Cardiac septum (tissue), 1 donor: Measurements from ENCODE around the gene PEPD. TPM values are rescaled to one million over a fixed set of nuclear protein-coding genes. Genes with fewer than 3 reads are reported as not detected.

Source experiments
- DNase-seq: peaks from one replicate; pipeline ENCODE4 v3.0.0-alpha.2; 2020; ENCODE audit warnings: low spot score
- intact Hi-C: fragments of 100-400 bp; cut with DNase I; formaldehyde crosslinking; loops from one replicate; pipeline ENCODE4 v1.14.0; 2022
- total RNA-seq: library from RNA; stranded (reverse); fragmentation: NEBNext Ultra II Directional; extraction: Animal tissue kit (Norgen Biotek cat#: 25700); gene quantifications from one replicate; pipeline ENCODE4 v1.2.1, GENCODE V29; 2021
- donor health status: DM: no; HTN: no; CAD: no.

Gene PEPD
- total RNA-seq, 1 donor from 2014 or later: 30.1 TPM

DNA sequence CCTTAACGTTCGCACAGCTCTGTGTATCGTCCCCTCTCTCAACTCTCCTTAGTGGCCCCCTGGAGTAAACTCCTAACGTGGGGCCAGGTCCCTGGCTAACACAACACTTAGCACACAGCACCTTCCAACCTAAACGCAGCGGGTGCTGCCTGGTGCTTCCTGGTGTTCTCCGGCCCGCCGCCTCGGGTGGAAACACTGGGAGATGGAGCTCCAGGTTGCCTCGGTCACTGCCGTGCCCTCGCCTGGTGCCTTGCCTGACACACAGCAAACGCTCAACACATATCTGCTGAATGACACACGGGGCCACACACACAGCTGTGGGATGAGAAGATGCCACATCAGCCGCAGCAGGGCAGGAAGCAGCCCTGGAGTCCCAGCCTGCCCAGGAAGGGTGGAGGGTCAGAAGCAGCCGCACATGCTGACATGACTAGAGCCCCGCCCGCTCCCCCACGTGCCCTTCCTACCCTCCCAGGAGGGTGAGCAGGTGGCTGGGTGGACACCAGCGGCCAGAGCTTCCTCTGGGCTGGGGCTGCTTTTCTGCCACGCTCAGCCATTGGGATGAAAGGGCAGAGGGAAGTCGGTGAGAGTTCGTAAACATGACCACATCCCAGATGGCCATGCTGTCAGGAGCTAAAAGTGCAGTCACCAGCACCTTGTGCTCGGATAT lies 6.6 kb downstream of the PEPD start:
- no peak for DNase-seq
- intact Hi-C loops: no loop called here

DNA sequence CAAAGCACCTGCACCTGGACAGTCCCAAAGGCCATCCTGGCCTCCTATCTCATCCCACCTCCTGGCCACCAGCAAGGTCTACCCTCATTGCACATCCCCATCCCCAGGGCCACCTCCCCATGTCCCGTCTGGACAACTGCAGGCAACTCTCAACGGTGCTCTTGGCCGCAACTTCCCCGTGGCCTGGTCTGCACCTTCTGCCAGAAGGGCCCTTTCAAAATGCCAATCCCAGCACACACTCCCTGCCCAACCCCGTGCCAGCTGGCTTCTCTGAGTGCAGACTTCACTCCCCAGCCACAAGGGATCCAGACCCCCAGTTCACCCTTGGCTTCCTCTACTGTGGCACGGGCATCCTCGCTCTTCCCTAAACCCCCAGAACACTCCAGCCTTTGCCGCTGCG lies 8.2 kb downstream of the PEPD start:
- intact Hi-C loops: no loop called here
- DNase-seq: no peak

DNA sequence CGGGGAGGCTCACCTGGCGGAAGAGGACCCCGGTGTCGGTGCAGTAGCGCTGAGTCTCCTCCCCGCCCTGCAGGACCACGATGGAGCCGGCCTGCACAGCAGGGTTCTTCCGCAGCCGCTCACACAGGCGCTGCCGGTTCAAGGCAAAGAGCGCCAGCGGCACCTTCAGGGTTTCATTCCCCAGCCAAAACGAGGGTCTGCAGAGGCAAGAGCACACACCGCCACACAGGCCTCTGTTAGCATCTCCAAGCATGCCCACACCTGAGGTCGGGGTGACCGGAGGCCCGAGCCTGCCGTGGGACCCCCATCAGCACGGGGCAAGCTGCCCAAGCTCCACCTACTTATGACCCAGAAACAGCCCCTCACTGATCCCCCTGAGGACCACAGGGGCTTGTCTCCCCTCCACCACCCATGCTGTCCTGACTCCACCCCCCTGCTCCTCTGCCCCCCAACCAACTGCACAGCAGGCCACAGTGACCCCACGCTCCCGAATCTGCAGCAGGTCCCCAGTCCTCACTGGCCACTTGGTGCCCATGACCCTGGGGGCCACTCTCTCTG lies 8.9 kb downstream of the PEPD start:
- no peak for DNase-seq
- intact Hi-C loops: no loop called here

DNA sequence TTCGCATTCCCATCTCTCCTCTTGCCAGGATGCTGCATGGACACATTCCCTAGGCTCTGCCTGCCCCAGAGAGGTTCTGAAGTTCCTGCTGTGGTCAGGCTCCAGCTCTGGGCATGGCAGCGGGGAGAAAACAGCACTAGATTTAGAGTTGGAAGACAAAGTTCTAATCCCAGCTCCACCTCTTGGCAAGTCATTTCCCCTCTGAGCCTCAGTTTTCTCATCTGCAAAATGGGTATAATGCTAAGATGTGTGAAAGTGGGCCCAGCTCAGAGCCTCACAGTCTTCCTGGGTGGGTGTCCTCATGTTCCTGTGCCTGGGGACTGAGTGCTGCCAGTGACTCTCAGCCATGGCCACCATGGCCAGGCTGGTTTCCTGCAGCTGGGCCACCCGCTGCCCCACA lies 9.6 kb downstream of the PEPD start:
- intact Hi-C loops: no loop called here
- DNase-seq: no peak

DNA sequence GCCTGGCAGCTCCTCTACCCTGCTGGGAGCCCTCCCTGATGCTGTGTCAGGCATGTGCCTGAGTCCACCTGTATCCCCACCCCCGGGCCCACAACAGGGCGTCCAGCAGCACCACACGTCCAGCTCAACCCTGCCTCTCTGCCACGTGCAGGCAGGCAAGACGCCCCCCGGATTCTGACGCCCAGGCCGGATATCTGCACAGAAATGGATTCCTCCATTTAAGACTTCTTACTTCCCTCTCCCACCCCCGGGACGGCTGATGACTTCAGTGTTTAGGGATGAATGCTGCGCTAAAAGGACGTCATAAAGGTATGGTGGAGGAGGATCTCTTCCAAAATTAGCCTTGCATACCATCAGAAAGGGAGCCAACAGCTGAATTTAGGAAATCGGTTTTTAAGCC lies 10.2 kb downstream of the PEPD start:
- intact Hi-C loops: no loop called here
- no peak for DNase-seq

DNA sequence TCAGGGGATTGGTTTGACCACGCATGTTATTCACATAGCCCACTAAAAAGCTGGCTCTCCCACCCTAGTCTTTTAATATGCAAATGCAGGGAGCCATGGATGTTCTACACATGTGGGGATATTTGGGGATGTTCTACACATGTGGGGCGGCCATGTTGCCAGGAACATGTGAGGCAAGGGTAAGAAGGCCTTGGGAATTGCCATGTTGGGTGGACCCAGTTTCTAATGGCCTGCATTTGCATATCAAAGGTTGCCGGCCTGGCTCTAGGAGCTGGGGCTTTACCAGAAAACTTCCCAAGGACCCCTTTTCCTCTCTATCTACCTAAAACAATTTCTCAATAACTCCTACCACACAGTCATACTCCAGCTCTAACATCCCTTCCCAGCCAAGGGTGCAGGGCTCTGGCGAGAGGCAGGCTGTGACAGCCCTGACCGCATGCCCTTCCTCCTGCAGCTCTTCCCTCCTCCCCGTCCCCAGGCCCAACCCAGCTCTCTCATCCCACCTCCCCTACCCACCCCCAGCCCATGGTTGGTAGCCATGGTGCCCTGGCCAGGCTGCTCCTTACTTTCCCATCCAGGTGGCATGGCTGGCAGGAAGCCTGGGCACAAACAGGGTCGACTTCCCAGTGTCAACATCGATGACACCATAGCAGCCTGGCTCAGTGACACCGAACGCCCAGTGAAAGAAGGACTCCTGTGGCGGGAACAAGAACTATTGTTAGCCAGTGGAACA lies 11.0 kb downstream of the PEPD start:
- intact Hi-C loops: no loop called here
- no peak for DNase-seq

DNA sequence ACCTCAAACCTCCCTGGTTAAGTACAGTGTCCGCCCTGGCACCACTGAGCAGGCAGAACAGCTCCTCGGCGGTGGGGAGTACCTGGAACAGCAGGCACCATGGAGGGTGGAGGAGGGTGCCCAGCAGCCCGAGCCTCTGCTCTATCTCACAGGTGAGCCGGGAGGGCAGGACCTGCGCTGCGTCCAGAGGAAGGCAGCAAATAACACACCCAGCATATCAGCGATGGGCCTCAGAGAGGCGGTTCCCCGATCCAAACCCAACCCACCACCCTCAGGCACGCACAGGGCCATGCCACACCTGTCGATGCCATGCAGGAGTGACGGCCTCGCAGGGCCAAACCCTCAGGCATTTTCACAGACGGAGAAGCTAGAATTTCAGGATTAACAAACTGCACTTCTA lies 11.8 kb downstream of the PEPD start:
- no peak for DNase-seq

DNA sequence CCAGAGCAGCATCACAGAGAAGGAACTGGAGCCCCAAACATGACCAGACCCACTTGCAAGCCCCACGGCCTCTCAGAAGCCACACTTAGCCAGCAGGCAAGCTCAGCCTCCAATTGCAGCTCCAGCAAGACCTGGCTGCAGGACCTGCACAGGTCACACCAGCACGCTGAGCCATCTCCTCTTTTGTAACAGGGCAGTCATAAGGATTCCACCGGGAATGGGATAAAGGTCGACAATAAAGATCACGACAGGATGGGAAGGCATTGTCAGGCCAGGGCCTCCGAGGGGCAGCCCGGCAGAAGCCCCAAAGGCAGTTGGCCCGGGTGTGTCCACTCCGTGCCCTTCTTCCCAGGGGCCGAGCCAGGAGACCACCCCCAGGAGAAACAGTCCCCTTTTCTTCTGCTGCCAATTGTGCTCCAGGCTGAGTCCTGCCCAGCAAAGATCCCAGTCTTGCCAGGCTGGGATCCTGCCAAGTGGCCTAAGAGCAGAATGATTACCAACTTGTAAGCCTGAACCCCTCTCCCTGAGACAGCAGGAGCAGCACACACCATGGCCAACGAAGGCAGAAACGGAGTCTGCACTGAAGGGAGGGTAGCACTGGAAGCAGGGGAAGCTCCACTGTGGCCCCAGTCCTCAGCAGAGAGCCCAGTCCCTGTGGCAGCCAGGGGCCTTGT lies 12.5 kb downstream of the PEPD start:
- intact Hi-C loops: no loop called here
- no peak for DNase-seq

More for the DNA sequence above, 11.8 kb downstream of the PEPD start:
- intact Hi-C loops: no loop called here

DNA sequence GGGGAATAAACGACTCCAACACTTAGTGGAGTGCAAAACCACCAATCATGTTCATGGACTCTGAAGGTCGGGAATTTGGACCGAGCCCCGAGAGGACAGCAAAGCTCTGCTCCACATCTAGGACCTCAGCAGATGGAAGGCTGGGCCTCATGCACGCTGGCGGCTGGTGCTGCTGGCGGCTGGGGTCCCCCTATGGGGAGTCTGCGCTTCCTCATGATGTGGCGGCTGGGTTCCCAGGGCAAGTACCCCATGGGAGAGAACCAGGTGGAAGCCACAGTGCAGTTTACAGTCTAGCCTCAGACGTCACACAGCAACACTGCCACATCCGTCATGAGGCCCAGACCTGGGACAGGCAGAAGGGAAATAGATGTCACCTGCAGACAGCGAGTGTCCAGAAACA lies 13.2 kb downstream of the PEPD start:
- intact Hi-C loops: no loop called here
- no peak for DNase-seq

DNA sequence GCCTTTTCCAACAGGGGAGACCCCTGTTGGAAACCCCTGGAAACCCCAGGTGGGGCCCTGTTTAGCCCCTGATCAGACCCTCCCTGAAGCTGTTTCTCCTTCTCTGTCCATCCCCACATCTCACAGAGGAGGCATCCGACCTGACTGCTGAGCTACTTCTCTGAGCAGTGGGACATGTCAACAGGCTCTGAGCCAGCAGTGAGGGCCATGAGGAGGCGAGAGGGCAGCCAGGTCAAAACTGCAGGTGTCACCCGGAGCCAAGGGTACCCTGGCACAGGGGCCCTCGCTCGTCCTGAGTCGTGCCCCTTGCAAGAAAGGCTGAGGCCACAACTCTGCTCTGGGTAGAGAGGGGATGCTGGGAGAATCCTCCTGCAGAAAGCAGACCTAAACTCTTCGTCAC lies 13.6 kb downstream of the PEPD start:
- intact Hi-C loops: no loop called here
- DNase-seq: no peak

DNA sequence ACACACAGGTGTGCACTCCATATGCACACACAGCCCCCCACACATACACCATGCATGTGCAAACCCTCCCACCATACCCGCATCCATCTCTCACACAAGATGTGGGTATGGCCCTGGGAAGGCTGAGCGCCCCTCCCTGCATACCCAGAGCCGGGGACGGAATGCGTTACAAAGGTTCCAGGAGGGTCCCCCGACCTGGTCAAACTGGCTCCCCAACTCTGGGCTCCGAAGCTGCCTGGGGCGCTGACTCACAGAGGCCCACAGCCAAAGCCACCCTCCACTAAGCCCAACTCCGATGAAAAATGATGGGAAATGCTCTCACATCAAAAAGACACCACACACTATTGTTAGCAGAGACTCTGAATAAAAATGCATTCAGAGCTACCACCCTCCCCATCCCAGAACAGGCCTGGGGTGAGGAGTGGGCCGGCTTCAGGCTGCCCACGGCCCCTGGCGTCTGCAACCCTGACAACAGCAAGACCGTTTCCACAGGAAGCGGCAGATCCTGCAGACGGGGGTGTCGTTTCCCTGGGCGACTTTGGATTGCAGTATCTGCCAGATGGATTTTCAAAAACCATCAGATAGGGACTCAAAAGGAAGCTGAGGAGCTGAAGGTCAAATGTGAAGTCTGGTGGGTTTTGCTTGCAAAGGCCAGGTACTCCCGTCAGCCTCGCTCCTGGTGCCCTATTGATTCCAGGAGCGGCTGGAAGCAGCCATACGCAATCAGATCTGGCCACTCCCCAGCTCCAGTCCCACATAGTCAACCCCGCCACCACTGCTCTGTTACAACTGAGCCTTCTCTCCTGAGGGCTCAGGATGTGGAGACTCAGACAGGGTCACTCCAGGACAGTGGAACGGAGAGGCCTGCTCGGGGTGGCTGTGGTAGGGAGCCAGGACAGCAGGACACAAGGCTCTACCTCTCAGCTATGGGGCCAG lies 14.3 kb downstream of the PEPD start:
- intact Hi-C loops: no loop called here
- DNase-seq: no peak

DNA sequence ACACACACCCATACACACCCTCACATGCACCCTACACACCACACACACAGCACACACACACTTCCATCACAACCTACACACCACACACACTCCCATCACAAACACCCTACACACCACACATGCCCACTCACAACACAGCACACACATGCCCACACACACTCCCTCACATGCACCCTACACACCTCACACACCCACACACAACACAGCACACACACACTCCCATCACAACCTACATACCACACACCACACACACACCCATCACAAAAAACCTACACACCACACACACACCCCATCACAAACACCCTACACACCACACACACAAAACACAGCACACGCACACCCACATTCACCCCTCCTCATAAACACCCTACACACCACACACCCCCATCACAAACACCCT lies 15.1 kb downstream of the PEPD start:
- intact Hi-C loops: no loop called here
- no peak for DNase-seq

DNA sequence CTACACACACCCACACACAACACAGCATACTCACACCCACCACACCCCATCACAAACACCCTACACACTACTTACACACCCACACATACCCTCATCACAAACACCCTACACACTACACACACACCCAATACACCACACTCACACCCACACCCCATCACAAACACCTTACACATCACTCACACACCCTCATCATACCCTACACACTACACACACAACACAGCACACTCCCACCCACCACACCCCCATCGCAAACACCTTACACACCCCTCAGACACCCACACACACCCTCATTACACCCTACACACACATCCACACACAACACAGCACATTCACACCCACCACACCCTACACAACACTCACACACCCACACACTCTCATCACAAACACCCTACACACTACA lies 15.8 kb downstream of the PEPD start:
- intact Hi-C loops: no loop called here
- DNase-seq: no peak

DNA sequence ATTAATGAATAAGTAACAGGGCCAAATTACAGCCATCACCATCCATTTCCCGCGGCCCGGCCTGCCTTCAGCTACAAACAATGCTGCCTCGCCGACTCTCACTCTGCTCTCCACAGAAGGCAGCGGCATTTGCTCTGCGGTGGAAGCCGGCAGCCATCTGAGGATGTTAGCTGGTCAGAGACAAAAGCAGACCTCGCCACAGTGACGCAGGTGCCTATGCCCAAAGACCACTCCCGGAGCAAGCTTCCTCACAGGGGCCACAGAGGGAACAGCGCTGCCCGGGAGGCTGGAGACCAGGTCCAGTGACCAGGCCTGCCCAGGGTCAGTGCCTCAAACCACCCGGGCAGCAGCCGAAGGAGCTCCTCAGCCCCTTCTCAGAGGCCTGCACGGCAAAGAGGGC lies 16.4 kb downstream of the PEPD start:
- DNase-seq: no peak
- intact Hi-C loops: no loop called here

DNA sequence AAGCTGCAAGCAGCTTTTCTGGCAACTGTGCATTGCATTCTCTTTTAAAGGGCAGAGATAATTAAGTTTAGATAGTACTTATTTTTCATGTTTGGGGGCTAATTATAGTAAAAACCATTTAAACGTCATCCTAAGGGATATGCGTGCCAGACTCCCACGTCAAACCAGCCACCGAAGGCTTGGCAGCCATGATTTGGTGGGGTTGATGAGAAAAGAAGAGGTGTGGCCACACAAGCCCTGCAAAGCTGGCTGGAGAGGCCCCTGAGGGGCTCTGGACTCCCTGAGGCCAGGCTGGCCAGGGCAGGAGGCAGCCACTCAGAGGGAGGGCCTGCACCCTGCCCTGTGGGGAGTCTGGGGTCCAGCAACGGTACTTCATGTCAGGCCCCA lies 17.5 kb downstream of the PEPD start:
- intact Hi-C loops: no loop called here
- no peak for DNase-seq

DNA sequence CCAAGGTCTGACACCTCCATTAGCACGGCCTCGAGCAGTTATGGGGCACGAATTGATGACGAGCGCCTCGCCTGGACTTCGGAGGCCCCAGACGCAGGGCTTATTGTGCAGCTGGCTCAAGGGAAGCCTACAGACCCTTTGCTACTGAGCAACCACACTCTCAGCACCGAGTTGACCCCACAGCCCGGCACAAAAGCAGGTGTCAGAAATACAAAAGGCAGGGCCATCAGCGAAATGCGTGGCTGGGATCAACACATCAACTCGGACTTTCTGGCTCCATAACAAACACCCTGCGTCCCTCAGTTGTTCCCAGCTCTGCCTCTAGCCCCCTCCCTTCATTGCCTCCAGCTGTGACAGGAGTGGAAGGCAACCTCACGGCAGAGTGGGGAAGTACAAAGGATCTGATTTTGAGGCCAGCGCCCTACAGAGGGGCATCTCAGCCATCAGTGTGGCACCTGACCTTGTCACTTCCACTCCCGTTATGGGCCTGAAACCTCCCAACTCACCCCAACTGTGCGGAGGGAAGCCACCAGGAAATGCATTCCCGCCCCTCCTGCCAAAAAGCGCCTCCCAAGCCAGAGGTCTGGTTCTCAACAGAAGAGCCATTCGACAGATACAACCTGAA lies 18.0 kb downstream of the PEPD start:
- no peak for DNase-seq
- intact Hi-C loops: no loop called here

DNA sequence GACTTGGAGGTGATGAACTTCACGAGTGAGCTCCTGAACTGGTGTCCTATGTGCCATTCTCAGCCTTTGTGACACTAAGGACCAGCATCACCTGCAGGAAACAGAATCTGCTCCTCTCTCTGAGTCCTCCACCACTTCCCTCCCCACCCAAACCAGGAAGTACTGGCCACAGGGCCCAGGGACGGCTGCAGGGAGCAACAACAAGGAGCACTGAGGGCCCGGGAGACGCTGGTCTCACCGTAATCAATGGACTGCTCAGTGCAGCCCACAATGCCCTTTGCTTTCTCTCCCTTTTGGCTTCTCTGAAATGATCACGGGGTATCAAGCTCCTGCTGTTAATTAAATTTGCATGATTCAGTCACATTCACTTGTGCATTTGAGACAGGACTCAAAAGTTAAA lies 18.6 kb downstream of the PEPD start:
- intact Hi-C loops: no loop called here
- no peak for DNase-seq

DNA sequence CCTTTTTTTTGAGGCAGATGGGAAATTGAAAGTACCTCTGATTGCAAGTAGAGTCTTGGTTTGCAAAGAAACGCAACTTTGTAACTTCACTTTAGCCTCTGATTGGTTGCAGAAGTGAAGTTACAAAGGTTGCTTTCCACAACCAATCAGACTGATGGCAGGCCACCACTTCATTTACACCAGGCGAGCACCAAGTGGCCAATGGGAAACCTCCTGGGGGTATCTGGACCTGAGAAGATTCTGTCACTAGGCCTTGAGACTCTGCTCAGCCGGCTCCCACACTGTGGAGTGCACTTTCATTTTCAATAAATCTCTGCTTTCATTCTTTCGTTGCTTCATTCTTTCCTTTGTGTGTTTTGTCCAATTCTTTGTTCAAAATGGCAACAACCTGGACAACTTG lies 19.1 kb downstream of the PEPD start:
- intact Hi-C loops: no loop called here

DNA sequence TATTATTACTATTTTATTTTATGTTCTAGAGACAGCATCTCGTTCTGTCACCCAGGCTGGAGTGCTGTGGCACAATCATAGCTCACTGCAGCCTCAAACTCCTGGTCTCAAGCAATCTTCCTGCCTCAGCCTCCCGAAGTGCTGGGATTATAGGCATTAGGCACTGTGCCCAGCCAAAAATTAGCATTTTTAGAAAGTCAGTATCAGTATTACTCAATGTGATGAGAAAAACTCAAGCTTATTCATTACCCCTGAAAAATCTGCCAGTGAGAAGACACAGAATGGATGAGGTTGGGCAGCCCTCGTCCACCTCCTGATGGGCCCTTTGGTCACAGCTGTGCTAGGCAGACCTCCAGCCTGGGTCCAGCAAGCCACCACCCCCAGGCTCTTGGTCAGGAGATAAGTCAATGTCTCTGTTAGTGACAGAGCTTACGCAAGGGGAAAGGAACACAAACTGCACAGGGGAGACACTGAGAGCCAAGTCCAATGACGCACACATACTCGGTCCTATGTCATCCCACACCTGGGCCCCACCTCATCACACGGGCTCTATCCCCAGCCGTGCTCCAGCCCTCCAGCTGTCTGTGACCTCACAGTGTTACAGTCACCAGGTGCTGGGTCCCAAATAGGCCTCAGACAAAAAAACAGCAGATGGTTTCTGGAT lies 19.8 kb downstream of the PEPD start:
- no peak for DNase-seq
- intact Hi-C loops: no loop called here

More for the DNA sequence above, 19.1 kb downstream of the PEPD start:
- no peak for DNase-seq
